K562 (cell line): Measurements from ENCODE around the gene AFF1. TPM values are rescaled to one million over a fixed set of nuclear protein-coding genes. Genes with fewer than 3 reads are reported as not detected.

Experiments used
- ATAC-seq: fragments of 200-7000 bp; cut with Tn5 transposase; 3 replicates; pipeline ENCODE4 v1.9.1; 2020; ENCODE audit warnings: moderate library complexity
- BruUV-seq: library from RNA; stranded (reverse); fragments of 400-500 nt; replicated peaks from 2 replicates; lab custom pipeline; 2021; lab: Mats Ljungman, UMichigan
- CTCF ChIA-PET: fragments of 300-600 bp; formaldehyde crosslinking; extraction: SDS; loops from one replicate; lab custom pipeline; 2021; ENCODE audit warnings: low intra/inter-chr PET ratio; lab: Yijun Ruan, JAX
- POLR2A ChIA-PET: fragments of 300-600, 350-650 bp; sonication (Branson Sonifier 250); formaldehyde crosslinking; extraction: SDS; loops from one replicate; lab custom pipeline; 2021; ENCODE audit warnings: antibody characterized with exemption, inconsistent platforms; lab: Yijun Ruan, JAX
- DNase-seq, 4 experiments: peaks; one replicate each; pipeline versions ENCODE4 v3.0.0 to v3.0.0-alpha.2; 2011 to 2018; ENCODE audit warnings: low spot score in 3 of 4, mixed read lengths in 3 of 4; ENCODE audit errors: extremely low read depth in 1 of 4
- FAIRE-seq: peaks from 2 replicates; lab custom pipeline; 2011; peaks lifted over from hg19 to GRCh38; lab: Jason Lieb, UNC
- H2AFZ ChIP-seq: 2 replicates; pipeline ENCODE4 v1.6.0; 2011; ENCODE audit warnings: low read depth, low read length, control low read depth, inconsistent platforms
- H3K27ac ChIP-seq: fragments of 200-600 bp; 3 replicates; pipeline ENCODE4 v1.8.0; 2011; ENCODE audit warnings: low read depth, mild to moderate bottlenecking, control low read depth, inconsistent platforms, low read length, moderate library complexity, mixed read lengths; ENCODE audit errors: extremely low read depth
- H3K27me3 ChIP-seq, 2 experiments: fragments of 300-600 bp in 1 of 2; 2 replicates in 1 of 2; 3 replicates in 1 of 2; pipeline versions ENCODE4 v1.6.0 to v1.8.0; 2011; ENCODE audit warnings: inconsistent platforms in 2 of 2, low read length in 2 of 2, mild to moderate bottlenecking in 1 of 2, mixed read lengths in 1 of 2, moderate library complexity in 1 of 2; ENCODE audit not compliant: control insufficient read depth in 2 of 2, insufficient read depth in 2 of 2
- H3K36me3 ChIP-seq: fragments of 300-600 bp; 3 replicates; pipeline ENCODE4 v1.8.0; 2011; ENCODE audit warnings: mild to moderate bottlenecking, low read length, inconsistent platforms; ENCODE audit not compliant: control insufficient read depth, insufficient read depth
- H3K4me1 ChIP-seq, 2 experiments: fragments of 200-600 bp in 1 of 2; replicated peaks in 1 of 2; 2 replicates in 1 of 2; 3 replicates in 1 of 2; pipeline versions ENCODE4 v1.5.1 to v1.8.0; 2011; ENCODE audit warnings: inconsistent platforms in 2 of 2, low read length in 2 of 2, mild to moderate bottlenecking in 1 of 2, mixed read lengths in 1 of 2, moderate library complexity in 1 of 2; ENCODE audit not compliant: control insufficient read depth in 2 of 2, insufficient read depth in 2 of 2
- H3K4me2 ChIP-seq: 2 replicates; pipeline ENCODE4 v1.6.1; 2011; ENCODE audit warnings: low read length, control low read depth, inconsistent platforms, mixed read lengths; ENCODE audit not compliant: insufficient read depth
- H3K4me3 ChIP-seq: fragments of 200-600 bp; sonication (generic), shearing (Covaris generic); 2 replicates; pipeline ENCODE4 v1.5.1; 2016; ENCODE audit warnings: control low read depth, inconsistent platforms
- H3K79me2 ChIP-seq: fragments of 200-600 bp; 3 replicates; pipeline ENCODE4 v1.8.0; 2011; ENCODE audit warnings: low read length, inconsistent platforms; ENCODE audit not compliant: control insufficient read depth, insufficient read depth
- H3K9ac ChIP-seq, 2 experiments: 2 replicates each; pipeline versions ENCODE4 v1.6.0 to v1.6.1; 2011; ENCODE audit warnings: low read depth in 2 of 2, low read length in 2 of 2, control low read depth in 1 of 2, inconsistent platforms in 1 of 2, mild to moderate bottlenecking in 1 of 2, mixed read lengths in 1 of 2; ENCODE audit not compliant: insufficient read depth in 1 of 2
- H3K9me1 ChIP-seq: one replicate; pipeline ENCODE4 v1.6.0; 2011; ENCODE audit warnings: inconsistent platforms, mild to moderate bottlenecking, low read length, moderate library complexity; ENCODE audit not compliant: control insufficient read depth, insufficient read depth
- H3K9me3 ChIP-seq: replicated peaks from 2 replicates; pipeline ENCODE4 v1.5.1; 2011; ENCODE audit warnings: low read depth, low read length, inconsistent platforms; ENCODE audit not compliant: control insufficient read depth, insufficient read depth
- H4K20me1 ChIP-seq: replicated peaks from 2 replicates; pipeline ENCODE4 v1.6.1; 2011; ENCODE audit warnings: low read length, inconsistent platforms, mixed read lengths; ENCODE audit not compliant: control insufficient read depth, insufficient read depth
- CBFA2T3 ChIP-seq: fragments of 450-650 bp; IDR thresholded peaks from 2 replicates; pipeline ENCODE4 v1.6.1; 2017
- CSDE1 ChIP-seq, 2 experiments: fragments of 450-650 bp; IDR thresholded peaks; 2 replicates each; pipeline ENCODE4 v1.6.1; 2016; ENCODE audit warnings: mild to moderate bottlenecking in 1 of 2
- HIVEP1 ChIP-seq: fragments of 250-450 bp; sonication (Bioruptor Pico); IDR thresholded peaks from 2 replicates; pipeline ENCODE4 v1.4.0; 2020; ENCODE audit warnings: mild to moderate bottlenecking
- HOXB6 ChIP-seq: fragments of 250-450 bp; sonication (Bioruptor Pico); IDR thresholded peaks from 2 replicates; pipeline ENCODE4 v1.5.1; 2022; ENCODE audit warnings: mild to moderate bottlenecking, borderline replicate concordance
- KDM1A ChIP-seq, 2 experiments: fragments of 450-650 bp; IDR thresholded peaks; 2 replicates each; pipeline ENCODE4 v1.6.1; 2016; ENCODE audit warnings: mild to moderate bottlenecking in 2 of 2
- KLF16 ChIP-seq: IDR thresholded peaks from 2 replicates; pipeline ENCODE4 v1.6.1; 2016; ENCODE audit warnings: antibody characterized with exemption
- SMAD1 ChIP-seq: fragments of 150-350 bp; IDR thresholded peaks from 2 replicates; pipeline ENCODE4 v1.6.1; 2014; ENCODE audit warnings: low read length, low read depth; ENCODE audit not compliant: partially characterized antibody
- SMARCA4 ChIP-seq: fragments of 450-650 bp; IDR thresholded peaks from 2 replicates; pipeline ENCODE4 v1.6.1; 2016
- STAT5A ChIP-seq: IDR thresholded peaks from 2 replicates; pipeline ENCODE4 v1.6.1; 2012; ENCODE audit warnings: low read length, inconsistent platforms, borderline replicate concordance
- TAL1 ChIP-seq: fragments of 450-650 bp; IDR thresholded peaks from 2 replicates; pipeline ENCODE4 v1.6.1; 2016; ENCODE audit warnings: mild to moderate bottlenecking
- TEAD4 ChIP-seq, 2 experiments: sonication (generic) in 1 of 2; formaldehyde crosslinking in 1 of 2; IDR thresholded peaks; 2 replicates each; pipeline versions ENCODE4 v1.6.1 to v1.8.0; 2012 to 2022; ENCODE audit warnings: borderline replicate concordance in 1 of 2, inconsistent platforms in 1 of 2, low read length in 1 of 2, mild to moderate bottlenecking in 1 of 2, missing genetic modification reagents in 1 of 2
- ZNF124 ChIP-seq: sonication (generic); formaldehyde crosslinking; IDR thresholded peaks from 2 replicates; pipeline ENCODE4 v1.8.1; 2022; ENCODE audit warnings: missing genetic modification reagents
- ZNF561 ChIP-seq: fragments of 450-650 bp; formaldehyde crosslinking; conservative IDR thresholded peaks from 2 replicates; pipeline ENCODE4 v1.4.0; 2020; ENCODE audit warnings: mild to moderate bottlenecking, moderate library complexity
- ZNF589 ChIP-seq: fragments of 200-800 bp; sonication (Bioruptor generic); IDR thresholded peaks from 2 replicates; pipeline ENCODE4 v1.6.1; 2016; ENCODE audit warnings: low read depth, missing genetic modification characterization, missing compliant biosample characterization
- WGBS: fragments of 100-300 bp; shearing (Covaris generic); methylation state at CpG from one replicate; pipeline ENCODE4 v1.1.6; 2016; ENCODE audit warnings: low coverage, mixed read lengths; ENCODE audit not compliant: insufficient coverage; ENCODE audit errors: missing lambda C conversion rate; 5-methylcytosine and 5-hydroxymethylcytosine counted together
- in situ Hi-C: fragments of 300-500 bp; cut with MboI; formaldehyde crosslinking; loops from 4 replicates; pipeline ENCODE4 v1.15.0; 2018; ENCODE audit warnings: inconsistent platforms, mixed read lengths
- intact Hi-C: fragments of 100-400 bp; cut with micrococcal nuclease; formaldehyde crosslinking; loops from 2 replicates; pipeline ENCODE4 v1.14.2; 2022
- polyA plus RNA-seq, 8 experiments: library from polyadenylated mRNA; depleted of rRNA in 4 of 8; stranded (reverse) in 5 of 8; unstranded in 3 of 8; fragments of >200 nt; fragmentation: Nextera tagmentation in 2 of 8; fragmentation: Illumina TruSeq in 1 of 8; extraction: Ambion mirVana in 2 of 8; extraction: Trizol in 1 of 8; gene quantifications; 2 replicates each; pipeline versions ENCODE4 v1.2.1 to v1.2.3, GENCODE V29; 2011 to 2014; ENCODE audit warnings: inconsistent platforms in 1 of 8, missing spikeins in 1 of 8
- total RNA-seq, 7 experiments: library from RNA; depleted of rRNA in 6 of 7; stranded (reverse); fragments of >200 nt in 6 of 7; fragmentation: Illumina TruSeq in 2 of 7; extraction: Trizol in 2 of 7; gene quantifications; 2 replicates each; pipeline versions ENCODE4 v1.2.1 to v1.2.3, GENCODE V29; 2011 to 2021; ENCODE audit warnings: low replicate concordance in 1 of 7
- TF ChIP-seq, protein P1 (sequence below): fragments of 450-650 bp; formaldehyde crosslinking; IDR thresholded peaks from 2 replicates; pipeline ENCODE4 v1.4.0; 2020; ENCODE audit warnings: mild to moderate bottlenecking, mixed read lengths

Gene AFF1
- total and polyA plus RNA-seq, 9 of the 15 experiments (the other 6 are each of a cell fraction or from before 2014, with no cell fraction given) = 4.1 to 47.5 (median 17.2) TPM

DNA sequence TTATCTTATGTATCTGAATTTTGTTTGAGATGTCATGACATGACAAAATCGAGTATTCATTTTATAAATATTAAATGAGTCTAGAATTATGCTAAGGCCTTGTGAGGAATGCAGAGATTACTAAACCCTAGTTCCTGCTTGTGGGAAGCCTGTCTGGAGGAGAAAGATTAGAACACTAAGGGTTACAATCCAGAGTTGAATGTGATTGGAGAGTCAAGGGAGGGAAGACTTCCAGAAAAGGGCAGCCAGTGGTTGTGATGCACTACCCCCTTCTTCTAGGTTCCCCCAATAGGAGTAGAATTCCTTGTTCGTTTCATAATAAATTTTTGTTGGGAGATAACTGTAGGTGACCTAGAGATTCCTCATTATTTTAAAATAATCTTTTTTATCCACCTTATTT is 141.1 kb downstream of the AFF1 start:
- Histone ChIP-seq H3K9ac (no peak overlapping the region), H4K20me1 (0 out of 2 replicates have a peak, but pooled peaks cover 12% of the 10 kb centered on the region), H3K9me1 (no peaks in the 10 kb centered on the region), H3K4me2 (no peak overlapping the region), H3K27me3 (no peaks in the 10 kb centered on the region), H3K4me1 (peaks cover 0 to 17% of the 10 kb centered on the region in 2 experiments; a peak in 2 of 5 replicates), H3K9me3 (no peaks in the 10 kb centered on the region), H3K79me2 (peaks cover 78% of the 10 kb centered on the region), H3K36me3 (peaks cover 9% of the 10 kb centered on the region; the same call in 2 of the 3 replicates), H3K27ac (no peak overlapping the region), H2AFZ (no peak overlapping the region), H3K4me3 (no peak overlapping the region)
- ChIA-PET CTCF (no interaction called here), POLR2A (no interaction called here)
- FAIRE-seq (no peak), ATAC-seq (peak; percentile 22; the same call in 1 of the 3 replicates), DNase-seq (no peak)
- in situ Hi-C loops (no loop called here), intact Hi-C loops (no loop called here)
- BruUV-seq = no TSS peak
- 30% methylated on average over 2 of the region's 2 CpGs for WGBS
- TF ChIP-seq CSDE1 (IDR thresholded peaks at IDR 0.05) = no peak
- no peak for TF ChIP-seq SMARCA4
- TF ChIP-seq ZNF589 (CRISPR knock-in tag) = no peak
- TF ChIP-seq KDM1A (IDR thresholded peaks at IDR 0.05) = peak in 1 of 2 experiments; percentile 16; a peak in 1 of 4 replicates
- TF ChIP-seq STAT5A = no peak
- TF ChIP-seq ZNF561 = no peak
- no peak for TF ChIP-seq SMAD1
- TF ChIP-seq KLF16 = no peak
- no peak for TF ChIP-seq HOXB6
- peak; percentile 25; the same call in 1 of the 2 replicates for TF ChIP-seq CBFA2T3
- TF ChIP-seq ZNF124 (CRISPR knock-in tag) = no peak
- TF ChIP-seq HIVEP1 (CRISPR knock-in tag) = no peak
- no peak for TF ChIP-seq TAL1
- TF ChIP-seq TEAD4 (IDR thresholded peaks at IDR 0.05; ENCODE audit: low read length) = peak; percentile 22; the same call in 1 of the 2 replicates
- TF ChIP-seq TEAD4 (CRISPR knock-in tag; IDR thresholded peaks at IDR 0.05; ENCODE audit: borderline replicate concordance) = no peak
- TF ChIP-seq, protein P1, sequence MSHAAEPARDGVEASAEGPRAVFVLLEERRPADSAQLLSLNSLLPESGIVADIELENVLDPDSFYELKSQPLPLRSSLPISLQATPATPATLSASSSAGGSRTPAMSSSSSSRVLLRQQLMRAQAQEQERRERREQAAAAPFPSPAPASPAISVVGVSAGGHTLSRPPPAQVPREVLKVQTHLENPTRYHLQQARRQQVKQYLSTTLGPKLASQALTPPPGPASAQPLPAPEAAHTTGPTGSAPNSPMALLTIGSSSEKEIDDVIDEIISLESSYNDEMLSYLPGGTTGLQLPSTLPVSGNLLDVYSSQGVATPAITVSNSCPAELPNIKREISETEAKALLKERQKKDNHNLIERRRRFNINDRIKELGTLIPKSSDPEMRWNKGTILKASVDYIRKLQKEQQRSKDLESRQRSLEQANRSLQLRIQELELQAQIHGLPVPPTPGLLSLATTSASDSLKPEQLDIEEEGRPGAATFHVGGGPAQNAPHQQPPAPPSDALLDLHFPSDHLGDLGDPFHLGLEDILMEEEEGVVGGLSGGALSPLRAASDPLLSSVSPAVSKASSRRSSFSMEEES (CRISPR knock-in tag) = no peak
